ENCODE data around the gene GDAP1L1. TPM values are rescaled to one million over a fixed set of nuclear protein-coding genes. Genes with fewer than 3 reads are reported as not detected.

GDAP1L1 gene
- total RNA-seq, 1 donor from 2014 or later: 0.26 TPM

DNA sequence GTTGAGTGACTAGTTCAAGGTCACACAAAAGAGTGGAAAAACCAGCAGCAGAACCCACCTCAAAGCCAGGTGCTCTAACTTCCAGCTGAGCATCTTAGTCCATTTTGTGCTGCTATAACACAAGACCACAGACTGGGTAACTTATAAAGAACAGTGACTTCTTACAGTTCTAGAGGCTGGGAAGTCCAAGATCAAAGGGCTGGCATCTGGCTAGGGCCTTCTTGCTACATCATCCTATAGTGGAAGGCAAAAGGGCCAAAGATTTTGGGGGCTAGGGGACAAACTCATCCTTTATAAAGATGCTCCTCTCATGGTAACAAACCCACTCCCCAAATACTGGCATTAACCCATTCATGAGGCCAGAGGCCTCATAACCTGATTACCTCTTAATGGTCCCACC, 54.2 kb downstream of the GDAP1L1 start:
- no peak for DNase-seq (ENCODE audit: low spot score)
- H3K9ac ChIP-seq: no peak overlapping the region
- H3K27me3 Mint-ChIP-seq (ENCODE audit: insufficient read depth, low read depth): peaks cover 6% of the 10 kb centered on the region
- no peak overlapping the region for H2AFZ ChIP-seq (replicated peaks)
- H3K27ac ChIP-seq: no peak overlapping the region
- no peaks in the 10 kb centered on the region for H3K4me1 Mint-ChIP-seq
- no peaks in the 10 kb centered on the region for H3K9me3 ChIP-seq (ENCODE audit: low read depth)
- H3K79me2 ChIP-seq (ENCODE audit: low read depth): no peaks in the 10 kb centered on the region
- TF ChIP-seq CTCF (IDR thresholded peaks at IDR 0.05): no peak
- no peak for TF ChIP-seq EZH2phosphoT487 (IDR thresholded peaks at IDR 0.05)
- no peak for TF ChIP-seq EZH2 (IDR thresholded peaks at IDR 0.05)
- no peak overlapping the region for H3K4me2 ChIP-seq
- no peaks in the 10 kb centered on the region for H3F3A ChIP-seq (ENCODE audit: low read depth)
- H3K36me3 Mint-ChIP-seq: no peaks in the 10 kb centered on the region
- no peak overlapping the region for H3K4me3 Mint-ChIP-seq
- no peaks in the 10 kb centered on the region for H3K4me1 ChIP-seq
- H3K4me3 ChIP-seq: no peak overlapping the region
- no peaks in the 10 kb centered on the region for H4K20me1 ChIP-seq (ENCODE audit: low read depth)
- no peak overlapping the region for H3K27ac Mint-ChIP-seq
- H3K27me3 ChIP-seq: no peaks in the 10 kb centered on the region
- no peaks in the 10 kb centered on the region for H3K9me3 Mint-ChIP-seq
- H3K36me3 ChIP-seq: no peaks in the 10 kb centered on the region

- Histone ChIP-seq H3K27me3 (no peaks in the 10 kb centered on the region), H3F3A (ENCODE audit: low read depth) (no peaks in the 10 kb centered on the region), H3K4me3 (no peak overlapping the region), H3K27ac (no peak overlapping the region), H3K4me2 (no peak overlapping the region), H3K79me2 (ENCODE audit: low read depth) (no peaks in the 10 kb centered on the region), H2AFZ (replicated peaks) (no peak overlapping the region), H3K9me3 (ENCODE audit: low read depth) (no peaks in the 10 kb centered on the region), H3K9ac (peak overlapping the region; percentile 42), H3K4me1 (no peaks in the 10 kb centered on the region), H4K20me1 (ENCODE audit: low read depth) (no peaks in the 10 kb centered on the region), H3K36me3 (no peaks in the 10 kb centered on the region)
- Mint-ChIP-seq H3K27me3 (ENCODE audit: insufficient read depth, low read depth) (peaks cover 6% of the 10 kb centered on the region), H3K4me1 (no peaks in the 10 kb centered on the region), H3K4me3 (no peak overlapping the region), H3K36me3 (no peaks in the 10 kb centered on the region), H3K9me3 (no peaks in the 10 kb centered on the region), H3K27ac (no peak overlapping the region)
- TF ChIP-seq EZH2 (IDR thresholded peaks at IDR 0.05) (no peak), EZH2phosphoT487 (IDR thresholded peaks at IDR 0.05) (no peak), CTCF (IDR thresholded peaks at IDR 0.05) (no peak)
- DNase-seq (ENCODE audit: low spot score): no peak
Observed at GRCh38 chr20:44302026-44302669, 55.0 kb downstream of the GDAP1L1 start.

GRCh38 chr20:44302736-44303135, 55.6 kb downstream of the GDAP1L1 start:
- H3K79me2 ChIP-seq (ENCODE audit: low read depth): no peaks in the 10 kb centered on the region
- no peaks in the 10 kb centered on the region for H4K20me1 ChIP-seq (ENCODE audit: low read depth)
- Mint-ChIP-seq H3K27ac (no peak overlapping the region), H3K27me3 (ENCODE audit: insufficient read depth, low read depth) (peaks cover 6% of the 10 kb centered on the region), H3K9me3 (no peaks in the 10 kb centered on the region), H3K4me1 (no peaks in the 10 kb centered on the region), H3K4me3 (no peak overlapping the region), H3K36me3 (no peaks in the 10 kb centered on the region)
- peak overlapping the region; percentile 42 for H3K9ac ChIP-seq
- DNase-seq (ENCODE audit: low spot score): no peak
- H3K36me3 ChIP-seq: no peaks in the 10 kb centered on the region
- H3K27ac ChIP-seq: no peak overlapping the region
- no peak for TF ChIP-seq EZH2 (IDR thresholded peaks at IDR 0.05)
- no peak for TF ChIP-seq CTCF (IDR thresholded peaks at IDR 0.05)
- TF ChIP-seq EZH2phosphoT487 (IDR thresholded peaks at IDR 0.05): no peak
- no peak overlapping the region for H2AFZ ChIP-seq (replicated peaks)
- H3K9me3 ChIP-seq (ENCODE audit: low read depth): no peaks in the 10 kb centered on the region
- H3K4me3 ChIP-seq: no peak overlapping the region
- no peak overlapping the region for H3K4me2 ChIP-seq
- H3K4me1 ChIP-seq: no peaks in the 10 kb centered on the region
- H3K27me3 ChIP-seq: no peaks in the 10 kb centered on the region
- no peaks in the 10 kb centered on the region for H3F3A ChIP-seq (ENCODE audit: low read depth)

Measured in neural progenitor cell (in vitro differentiated cells).